Raji (cell line): ENCODE measurements around the gene TIAM1.

Experiments used
- POLR2A ChIP-seq: IDR thresholded peaks from 2 replicates; pipeline ENCODE4 v1.6.1; 2011; ENCODE audit warnings: low read depth, low read length, control low read depth; ENCODE audit not compliant: insufficient read depth

Gene TIAM1

GRCh38 chr21:31072533-31072932 is 271.5 kb downstream of the TIAM1 start:
- TF ChIP-seq POLR2A, result no peak
